ENCODE results near the gene SPDYE4.
"Not testable (repeated sequence)": the region's sequence is repeated elsewhere in the genome, so short reads cannot be mapped to it uniquely, and the experiment has no call there.

Gene SPDYE4, protein sequence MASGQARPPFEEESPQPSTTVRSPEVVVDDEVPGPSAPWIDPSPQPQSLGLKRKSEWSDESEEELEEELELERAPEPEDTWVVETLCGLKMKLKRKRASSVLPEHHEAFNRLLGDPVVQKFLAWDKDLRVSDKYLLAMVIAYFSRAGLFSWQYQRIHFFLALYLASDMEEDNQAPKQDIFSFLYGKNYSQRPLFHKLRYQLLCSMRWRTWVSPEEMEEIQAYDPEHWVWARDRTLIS

DNA sequence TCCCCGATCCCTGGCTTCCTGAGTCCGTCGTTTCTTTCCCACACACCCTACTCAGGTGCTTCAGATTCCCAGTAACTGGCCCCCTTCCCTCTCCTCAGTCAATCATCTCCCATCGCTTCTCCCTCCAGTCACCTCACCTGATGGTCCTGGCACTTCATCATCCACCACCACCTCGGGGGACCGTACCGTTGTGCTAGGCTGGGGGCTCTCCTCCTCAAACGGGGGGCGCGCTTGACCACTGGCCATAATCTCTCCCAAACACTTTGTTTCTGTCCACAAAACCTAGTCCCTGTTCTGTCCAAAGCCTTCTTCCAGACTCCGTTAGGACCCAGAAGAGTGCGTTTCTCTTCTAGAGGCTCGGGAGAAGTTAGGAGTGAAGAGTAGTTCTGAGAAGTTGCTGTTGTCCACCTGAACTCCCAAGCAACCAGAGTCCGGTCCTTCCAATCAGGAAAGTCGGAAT, at the start of gene SPDYE4:
TSS of gene SPDYE4 (minus strand) at position 410 of the 460 bp plus-strand sequence. CDS start at position 246, 164 bp downstream.
- TF ChIP-seq EZH2 (IDR thresholded peaks at IDR 0.05) (no peak), POLR2AphosphoS5 (IDR thresholded peaks at IDR 0.05; ENCODE audit: borderline replicate concordance, low read depth, low read length) (no peak), FOXP2 (optimal IDR thresholded peaks at IDR 0.05; ENCODE audit: control extremely low read depth, extremely low read length, insufficient read depth) (no peak)

DNA sequence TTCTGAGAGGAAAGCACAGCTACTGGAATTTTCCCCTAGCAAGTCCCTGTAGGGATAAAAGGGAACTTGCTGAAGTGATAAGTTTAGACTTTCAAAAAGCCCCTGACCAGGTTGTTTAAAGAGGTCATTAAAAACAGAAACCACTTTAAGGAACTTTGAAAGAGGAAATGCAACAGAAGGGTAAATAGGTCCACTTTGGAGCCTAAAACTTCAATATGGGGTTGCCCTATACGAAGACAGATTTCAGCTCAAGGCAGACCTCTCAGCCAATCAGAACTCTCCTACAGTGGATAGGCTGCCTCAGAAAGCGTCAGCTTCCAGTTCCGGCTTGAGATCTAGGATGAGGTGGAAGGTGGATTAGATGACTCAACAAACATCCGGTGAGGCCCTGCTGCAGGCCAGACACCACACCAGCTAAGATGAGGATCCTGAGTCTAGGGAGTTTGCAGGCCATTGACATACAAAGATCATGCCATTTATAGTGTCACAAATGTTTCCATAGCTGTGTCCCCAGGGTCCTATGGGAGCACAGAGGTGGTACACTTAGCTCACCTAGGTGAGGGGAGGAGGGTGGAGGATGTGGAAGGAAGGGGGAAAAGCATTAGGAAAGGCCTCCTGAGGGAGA, 48.7 kb upstream of the SPDYE4 start:
- TF ChIP-seq POLR2AphosphoS5 (IDR thresholded peaks at IDR 0.05; ENCODE audit: borderline replicate concordance, low read depth, low read length) (no peak), FOXP2 (optimal IDR thresholded peaks at IDR 0.05; ENCODE audit: control extremely low read depth, extremely low read length, insufficient read depth) (no peak), EZH2 (IDR thresholded peaks at IDR 0.05) (no peak)
- Histone ChIP-seq H3K9me3 (ENCODE audit: low read depth, low read length) (no peaks in the 10 kb centered on the region), H3K4me3 (no peak overlapping the region), H3K9ac (ENCODE audit: insufficient read length) (no peak overlapping the region), H3K36me3 (ENCODE audit: insufficient read depth, low read length) (no peaks in the 10 kb centered on the region), H3K27ac (no peak overlapping the region)
- DNase-seq (ENCODE audit: low read depth, low spot score): no peak

More for the DNA sequence above, at the start of gene SPDYE4:
- H3K36me3 ChIP-seq (ENCODE audit: insufficient read depth, low read length): no peaks in the 10 kb centered on the region
- H3K9ac ChIP-seq (ENCODE audit: insufficient read length): no peak within 1 kb of the TSS
- no peak within 1 kb of the TSS for H3K4me3 ChIP-seq
- DNase-seq (ENCODE audit: low read depth, low spot score): no peak
- no peaks in the 10 kb centered on the region for H3K9me3 ChIP-seq (ENCODE audit: low read depth, low read length)
- H3K27ac ChIP-seq: no peak within 1 kb of the TSS

DNA sequence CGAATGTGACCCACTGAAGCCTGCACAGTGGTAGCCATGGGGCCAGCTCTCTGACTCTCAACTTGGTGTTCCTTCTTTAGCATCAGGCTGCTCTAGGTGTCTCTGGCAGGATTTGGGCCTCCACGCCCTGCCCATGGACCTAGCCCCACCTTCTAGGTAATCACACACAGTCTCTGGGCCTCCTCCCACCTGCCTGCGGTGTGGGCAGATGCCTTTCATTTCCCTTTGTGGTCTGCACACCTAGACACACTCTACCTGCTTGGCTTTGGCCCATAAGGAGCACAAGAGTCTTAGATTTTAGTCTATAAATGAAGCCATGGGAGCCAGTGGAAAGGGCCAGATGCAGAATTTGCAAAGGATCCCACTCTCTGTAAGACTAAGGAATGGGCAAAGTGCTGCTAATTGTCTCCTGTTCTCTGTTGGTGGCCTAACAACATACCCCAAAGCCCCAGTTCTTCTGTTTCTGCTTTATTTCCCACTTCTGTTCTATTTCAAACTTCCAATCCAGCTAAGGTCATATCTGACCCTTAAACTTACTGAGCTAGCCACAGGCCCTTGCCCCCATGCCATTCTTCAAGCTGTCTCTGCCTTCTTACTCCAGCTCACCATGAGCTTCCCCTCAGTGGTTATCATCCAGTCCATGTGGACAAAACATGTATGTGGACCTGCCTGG, 48.0 kb upstream of the SPDYE4 start:
- H3K9ac ChIP-seq (ENCODE audit: insufficient read length): no peak overlapping the region
- H3K36me3 ChIP-seq (ENCODE audit: insufficient read depth, low read length): no peaks in the 10 kb centered on the region
- no peak for TF ChIP-seq POLR2AphosphoS5 (IDR thresholded peaks at IDR 0.05; ENCODE audit: borderline replicate concordance, low read depth, low read length)
- no peak for TF ChIP-seq EZH2 (IDR thresholded peaks at IDR 0.05)
- TF ChIP-seq FOXP2 (optimal IDR thresholded peaks at IDR 0.05; ENCODE audit: control extremely low read depth, extremely low read length, insufficient read depth): no peak
- H3K9me3 ChIP-seq (ENCODE audit: low read depth, low read length): no peaks in the 10 kb centered on the region
- no peak overlapping the region for H3K4me3 ChIP-seq
- no peak for DNase-seq (ENCODE audit: low read depth, low spot score)
- no peak overlapping the region for H3K27ac ChIP-seq

DNA sequence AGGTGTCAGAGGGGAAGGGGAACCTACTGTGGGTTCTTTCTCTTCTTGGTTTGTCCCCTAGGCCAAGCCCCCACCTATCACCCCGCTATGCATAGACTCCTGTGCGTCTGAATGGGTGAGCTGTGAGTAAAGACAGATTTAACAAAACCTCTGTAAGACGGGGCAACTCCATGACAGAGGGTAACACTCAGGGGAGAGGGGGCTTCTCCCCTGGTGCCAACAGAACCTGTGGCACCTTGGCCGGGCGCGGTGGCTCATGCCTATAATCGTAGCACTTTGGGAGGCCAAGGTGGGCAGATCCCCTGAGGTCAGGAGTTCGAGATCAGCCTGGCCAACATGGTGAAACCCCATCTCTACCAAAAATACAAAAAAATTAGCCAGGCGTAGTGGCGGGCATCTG, 47.0 kb upstream of the SPDYE4 start:
- not testable (repeated sequence) for H3K36me3 ChIP-seq (ENCODE audit: insufficient read depth, low read length)

GRCh38 chr17:8803531-8804420, 45.4 kb upstream of the SPDYE4 start:
- TF ChIP-seq FOXP2 (optimal IDR thresholded peaks at IDR 0.05; ENCODE audit: control extremely low read depth, extremely low read length, insufficient read depth) (no peak), POLR2AphosphoS5 (IDR thresholded peaks at IDR 0.05; ENCODE audit: borderline replicate concordance, low read depth, low read length) (no peak), EZH2 (IDR thresholded peaks at IDR 0.05) (no peak)
- no peak overlapping the region for H3K27ac ChIP-seq
- no peaks in the 10 kb centered on the region for H3K36me3 ChIP-seq (ENCODE audit: insufficient read depth, low read length)
- H3K4me3 ChIP-seq: no peak overlapping the region
- no peak overlapping the region for H3K9ac ChIP-seq (ENCODE audit: insufficient read length)
- DNase-seq (ENCODE audit: low read depth, low spot score): no peak
- no peaks in the 10 kb centered on the region for H3K9me3 ChIP-seq (ENCODE audit: low read depth, low read length)

More for the DNA sequence above, 47.0 kb upstream of the SPDYE4 start:
- H3K9ac ChIP-seq (ENCODE audit: insufficient read length); DNase-seq (ENCODE audit: low read depth, low spot score); H3K27ac ChIP-seq; H3K4me3 ChIP-seq; H3K9me3 ChIP-seq (ENCODE audit: low read depth, low read length): not testable (repeated sequence)

- TF ChIP-seq EZH2 (IDR thresholded peaks at IDR 0.05) (no peak), FOXP2 (optimal IDR thresholded peaks at IDR 0.05; ENCODE audit: control extremely low read depth, extremely low read length, insufficient read depth) (no peak), POLR2AphosphoS5 (IDR thresholded peaks at IDR 0.05; ENCODE audit: borderline replicate concordance, low read depth, low read length) (no peak)
- DNase-seq (ENCODE audit: low read depth, low spot score): no peak
- Histone ChIP-seq H3K9ac (ENCODE audit: insufficient read length) (no peak overlapping the region), H3K36me3 (ENCODE audit: insufficient read depth, low read length) (no peaks in the 10 kb centered on the region), H3K27ac (no peak overlapping the region), H3K9me3 (ENCODE audit: low read depth, low read length) (no peaks in the 10 kb centered on the region), H3K4me3 (no peak overlapping the region)
Observed at GRCh38 chr17:8801135-8801840, 42.9 kb upstream of the SPDYE4 start.

DNA sequence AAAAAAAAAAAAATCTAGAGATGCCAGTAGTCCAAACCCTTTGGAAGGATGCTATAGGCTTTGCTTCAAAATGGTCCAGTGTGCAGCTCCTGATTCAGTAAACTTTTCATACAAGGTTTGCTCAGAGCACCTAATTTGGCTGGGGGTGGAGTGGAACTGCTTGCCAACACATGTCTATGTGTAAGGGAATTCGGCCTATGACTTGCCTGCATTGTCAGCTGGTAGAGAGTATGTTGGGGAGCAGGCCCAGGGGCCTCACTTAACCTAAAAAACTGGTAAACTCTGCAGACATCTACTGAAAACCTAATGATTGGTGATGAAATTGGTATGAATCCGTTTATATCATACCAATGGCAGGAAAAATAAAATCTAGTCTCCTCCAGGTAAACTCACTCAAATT, 42.3 kb upstream of the SPDYE4 start:
- Histone ChIP-seq H3K4me3 (no peak overlapping the region), H3K9ac (ENCODE audit: insufficient read length) (no peak overlapping the region), H3K27ac (no peak overlapping the region), H3K9me3 (ENCODE audit: low read depth, low read length) (no peaks in the 10 kb centered on the region), H3K36me3 (ENCODE audit: insufficient read depth, low read length) (no peaks in the 10 kb centered on the region)
- no peak for DNase-seq (ENCODE audit: low read depth, low spot score)
- TF ChIP-seq POLR2AphosphoS5 (IDR thresholded peaks at IDR 0.05; ENCODE audit: borderline replicate concordance, low read depth, low read length) (no peak), EZH2 (IDR thresholded peaks at IDR 0.05) (no peak), FOXP2 (optimal IDR thresholded peaks at IDR 0.05; ENCODE audit: control extremely low read depth, extremely low read length, insufficient read depth) (no peak)
